Measurements from ENCODE around the gene ADGRF3. TPM values are rescaled to one million over a fixed set of nuclear protein-coding genes. Genes with fewer than 3 reads are reported as not detected.

ADGRF3 gene
- total and polyA plus RNA-seq, 2 of the 13 experiments (the other 11 are each of a cell fraction or from before 2014, with no cell fraction given), result 0.40 to 1.5 TPM

- TF ChIP-seq, protein P1, sequence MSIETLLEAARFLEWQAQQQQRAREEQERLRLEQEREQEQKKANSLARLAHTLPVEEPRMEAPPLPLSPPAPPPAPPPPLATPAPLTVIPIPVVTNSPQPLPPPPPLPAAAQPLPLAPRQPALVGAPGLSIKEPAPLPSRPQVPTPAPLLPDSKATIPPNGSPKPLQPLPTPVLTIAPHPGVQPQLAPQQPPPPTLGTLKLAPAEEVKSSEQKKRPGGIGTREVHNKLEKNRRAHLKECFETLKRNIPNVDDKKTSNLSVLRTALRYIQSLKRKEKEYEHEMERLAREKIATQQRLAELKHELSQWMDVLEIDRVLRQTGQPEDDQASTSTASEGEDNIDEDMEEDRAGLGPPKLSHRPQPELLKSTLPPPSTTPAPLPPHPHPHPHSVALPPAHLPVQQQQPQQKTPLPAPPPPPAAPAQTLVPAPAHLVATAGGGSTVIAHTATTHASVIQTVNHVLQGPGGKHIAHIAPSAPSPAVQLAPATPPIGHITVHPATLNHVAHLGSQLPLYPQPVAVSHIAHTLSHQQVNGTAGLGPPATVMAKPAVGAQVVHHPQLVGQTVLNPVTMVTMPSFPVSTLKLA (IDR thresholded peaks at IDR 0.05), result no peak
- TF ChIP-seq NCOA1 (CRISPR knock-in tag; IDR thresholded peaks at IDR 0.05) (no peak), RNF219 (CRISPR knock-in tag; IDR thresholded peaks at IDR 0.05) (no peak), CENPX (CRISPR knock-in tag; IDR thresholded peaks at IDR 0.05) (no peak), NFE2 (CRISPR knock-in tag; IDR thresholded peaks at IDR 0.05) (no peak), ZNF710 (CRISPR knock-in tag; IDR thresholded peaks at IDR 0.05; ENCODE audit: borderline replicate concordance) (no peak), ZFAT (CRISPR knock-in tag; conservative IDR thresholded peaks at IDR 0.05) (no peak), KDM1A (CRISPR knock-in tag; IDR thresholded peaks at IDR 0.05) (0 out of 2 replicates have a peak, but pooled peaks have one; percentile 37), TRIM24 (CRISPR knock-in tag; IDR thresholded peaks at IDR 0.05) (no peak), MIXL1 (CRISPR knock-in tag; IDR thresholded peaks at IDR 0.05) (no peak), RFX3 (CRISPR knock-in tag; IDR thresholded peaks at IDR 0.05) (no peak), ARID2 (CRISPR knock-in tag; IDR thresholded peaks at IDR 0.05; ENCODE audit: borderline replicate concordance) (no peak), ZNF331 (CRISPR knock-in tag; IDR thresholded peaks at IDR 0.05) (no peak), ARID3A (IDR thresholded peaks at IDR 0.05; ENCODE audit: low read depth, low read length) (no peak), ZSCAN29 (CRISPR knock-in tag; conservative IDR thresholded peaks at IDR 0.05) (no peak), NFYC (CRISPR knock-in tag; IDR thresholded peaks at IDR 0.05) (no peak), CTCF (CRISPR knock-in tag; IDR thresholded peaks at IDR 0.05) (no peak), RARA (CRISPR knock-in tag; IDR thresholded peaks at IDR 0.05) (no peak)
- TF ChIP-seq, protein P2, sequence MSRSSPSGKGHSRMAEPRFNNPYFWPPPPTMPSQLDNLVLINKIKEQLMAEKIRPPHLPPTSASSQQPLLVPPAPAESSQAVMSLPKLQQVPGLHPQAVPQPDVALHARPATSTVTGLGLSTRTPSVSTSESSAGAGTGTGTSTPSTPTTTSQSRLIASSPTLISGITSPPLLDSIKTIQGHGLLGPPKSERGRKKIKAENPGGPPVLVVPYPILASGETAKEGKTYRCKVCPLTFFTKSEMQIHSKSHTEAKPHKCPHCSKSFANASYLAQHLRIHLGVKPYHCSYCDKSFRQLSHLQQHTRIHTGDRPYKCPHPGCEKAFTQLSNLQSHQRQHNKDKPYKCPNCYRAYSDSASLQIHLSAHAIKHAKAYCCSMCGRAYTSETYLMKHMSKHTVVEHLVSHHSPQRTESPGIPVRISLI (CRISPR knock-in tag; IDR thresholded peaks at IDR 0.05; ENCODE audit: borderline replicate concordance), result 0 out of 2 replicates have a peak, but pooled peaks have one; percentile 15
Observed at GRCh38 chr2:26327291-26328272, 19.0 kb downstream of the ADGRF3 start (continued).
